Measurements from ENCODE around the gene CTTNBP2. TPM values are rescaled to one million over a fixed set of nuclear protein-coding genes. Genes with fewer than 3 reads are reported as not detected.

CTTNBP2 gene
- total RNA-seq, 1 donor from 2014 or later: 36.9 TPM

DNA sequence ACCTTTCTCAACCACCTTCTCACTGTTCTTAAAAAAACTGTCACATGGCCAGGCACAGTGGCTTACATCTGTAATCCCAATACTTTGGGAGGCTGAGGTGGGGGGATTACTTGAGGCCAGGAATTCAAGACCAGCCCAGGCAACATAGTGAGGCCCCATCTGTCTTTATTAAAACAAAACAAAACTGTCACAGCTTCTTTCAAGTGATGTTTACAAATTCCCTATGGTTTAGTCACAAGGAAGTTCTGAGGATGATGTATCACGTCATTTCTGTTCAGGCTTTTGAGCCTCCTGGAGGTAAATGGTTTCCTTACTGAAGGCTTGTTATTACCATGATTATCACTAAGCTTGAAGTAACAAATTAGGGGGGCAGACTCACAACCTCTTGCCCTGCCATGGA lies 207.2 kb downstream of the CTTNBP2 start:
- peak overlapping the region; percentile 88 for H3K27ac Mint-ChIP-seq
- TF ChIP-seq, protein P1, sequence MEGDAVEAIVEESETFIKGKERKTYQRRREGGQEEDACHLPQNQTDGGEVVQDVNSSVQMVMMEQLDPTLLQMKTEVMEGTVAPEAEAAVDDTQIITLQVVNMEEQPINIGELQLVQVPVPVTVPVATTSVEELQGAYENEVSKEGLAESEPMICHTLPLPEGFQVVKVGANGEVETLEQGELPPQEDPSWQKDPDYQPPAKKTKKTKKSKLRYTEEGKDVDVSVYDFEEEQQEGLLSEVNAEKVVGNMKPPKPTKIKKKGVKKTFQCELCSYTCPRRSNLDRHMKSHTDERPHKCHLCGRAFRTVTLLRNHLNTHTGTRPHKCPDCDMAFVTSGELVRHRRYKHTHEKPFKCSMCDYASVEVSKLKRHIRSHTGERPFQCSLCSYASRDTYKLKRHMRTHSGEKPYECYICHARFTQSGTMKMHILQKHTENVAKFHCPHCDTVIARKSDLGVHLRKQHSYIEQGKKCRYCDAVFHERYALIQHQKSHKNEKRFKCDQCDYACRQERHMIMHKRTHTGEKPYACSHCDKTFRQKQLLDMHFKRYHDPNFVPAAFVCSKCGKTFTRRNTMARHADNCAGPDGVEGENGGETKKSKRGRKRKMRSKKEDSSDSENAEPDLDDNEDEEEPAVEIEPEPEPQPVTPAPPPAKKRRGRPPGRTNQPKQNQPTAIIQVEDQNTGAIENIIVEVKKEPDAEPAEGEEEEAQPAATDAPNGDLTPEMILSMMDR (conservative IDR thresholded peaks at IDR 0.05): no peak
- H3K4me3 Mint-ChIP-seq: no peak overlapping the region
- no peaks in the 10 kb centered on the region for H3K36me3 Mint-ChIP-seq
- no peaks in the 10 kb centered on the region for H3K27me3 Mint-ChIP-seq
- peaks cover 8% of the 10 kb centered on the region for H3K9me3 Mint-ChIP-seq
- peaks cover 17% of the 10 kb centered on the region for H3K4me1 Mint-ChIP-seq (ENCODE audit: unreplicated experiment)
- no peak for DNase-seq (ENCODE audit: extremely low spot score, unreplicated experiment)

DNA sequence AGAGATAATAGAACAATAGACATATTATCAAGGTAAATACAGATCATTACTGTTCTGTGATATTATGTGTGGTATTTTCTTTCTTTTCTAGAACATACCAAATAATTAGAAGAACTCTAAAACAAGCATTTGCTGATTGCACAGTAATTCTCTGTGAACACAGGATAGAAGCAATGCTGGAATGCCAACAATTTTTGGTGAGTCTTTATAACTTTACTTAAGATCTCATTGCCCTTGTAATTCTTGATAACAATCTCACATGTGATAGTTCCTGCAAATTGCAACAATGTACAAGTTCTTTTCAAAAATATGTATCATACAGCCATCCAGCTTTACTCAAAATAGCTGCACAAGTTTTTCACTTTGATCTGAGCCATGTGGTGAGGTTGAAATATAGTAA lies 207.9 kb downstream of the CTTNBP2 start:
- H3K4me3 Mint-ChIP-seq: no peak overlapping the region
- TF ChIP-seq, protein P1 (conservative IDR thresholded peaks at IDR 0.05): no peak
- no peaks in the 10 kb centered on the region for H3K27me3 Mint-ChIP-seq
- H3K27ac Mint-ChIP-seq: peak overlapping the region; percentile 88
- H3K9me3 Mint-ChIP-seq: peaks cover 8% of the 10 kb centered on the region
- no peak for DNase-seq (ENCODE audit: extremely low spot score, unreplicated experiment)
- no peaks in the 10 kb centered on the region for H3K36me3 Mint-ChIP-seq
- H3K4me1 Mint-ChIP-seq (ENCODE audit: unreplicated experiment): peaks cover 17% of the 10 kb centered on the region

DNA sequence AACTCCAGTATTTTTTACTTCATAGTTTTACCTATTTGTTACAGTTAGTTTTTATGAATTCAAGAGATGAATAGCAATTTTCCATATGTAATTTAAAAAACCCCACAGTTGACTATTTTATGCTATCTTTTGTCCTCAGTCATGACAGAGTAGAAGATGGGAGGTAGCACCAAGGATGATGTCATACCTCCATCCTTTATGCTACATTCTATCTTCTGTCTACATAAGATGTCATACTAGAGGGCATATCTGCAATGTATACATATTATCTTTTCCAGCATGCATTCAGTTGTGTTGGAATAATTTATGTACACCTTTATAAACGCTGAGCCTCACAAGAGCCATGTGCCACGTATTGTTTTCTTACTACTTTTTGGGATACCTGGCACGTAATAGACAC lies 209.2 kb downstream of the CTTNBP2 start:
- TF ChIP-seq, protein P1 (conservative IDR thresholded peaks at IDR 0.05): no peak
- no peak overlapping the region for H3K4me3 Mint-ChIP-seq

DNA sequence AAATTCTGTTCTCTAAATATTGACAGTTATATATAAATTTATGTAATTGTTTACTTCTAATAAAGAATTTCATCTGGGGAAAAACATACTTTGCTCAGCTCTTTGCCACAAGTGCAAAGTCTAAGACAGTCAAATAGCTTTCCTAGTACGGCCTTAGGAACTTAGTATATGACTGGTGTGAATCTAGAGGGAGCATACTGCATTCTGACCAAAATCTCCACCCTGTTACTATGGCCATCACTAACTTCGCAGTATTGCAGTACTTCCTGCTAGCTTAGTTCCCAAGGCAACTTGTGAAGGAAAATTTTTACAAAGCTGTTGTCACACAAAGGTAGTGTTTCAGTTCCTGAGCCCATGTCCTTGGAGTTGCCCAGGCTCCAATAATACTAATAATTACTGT lies 211.9 kb downstream of the CTTNBP2 start:
- Mint-ChIP-seq H3K36me3 (peaks cover 3% of the 10 kb centered on the region), H3K9me3 (peaks cover 8% of the 10 kb centered on the region), H3K27me3 (no peaks in the 10 kb centered on the region), H3K4me3 (no peak overlapping the region), H3K27ac (no peak overlapping the region), H3K4me1 (ENCODE audit: unreplicated experiment) (peaks cover 11% of the 10 kb centered on the region)
- DNase-seq (ENCODE audit: extremely low spot score, unreplicated experiment): no peak
- TF ChIP-seq, protein P1 (conservative IDR thresholded peaks at IDR 0.05): no peak

More for the DNA sequence above, 209.2 kb downstream of the CTTNBP2 start:
- Mint-ChIP-seq H3K4me1 (ENCODE audit: unreplicated experiment) (peaks cover 17% of the 10 kb centered on the region), H3K27me3 (no peaks in the 10 kb centered on the region), H3K9me3 (peaks cover 8% of the 10 kb centered on the region), H3K27ac (peak overlapping the region; percentile 17), H3K36me3 (no peaks in the 10 kb centered on the region)
- DNase-seq (ENCODE audit: extremely low spot score, unreplicated experiment): no peak

Data from type B pancreatic cell (in vitro differentiated cells).